Measurements from ENCODE around the gene ST8SIA6.
A peak's percentile ranks its signal among the peaks of the same experiment; 100 is the strongest.
"Not testable (repeated sequence)": the region's sequence is repeated elsewhere in the genome, so short reads cannot be mapped to it uniquely, and the experiment has no call there.

The ST8SIA6 gene

DNA sequence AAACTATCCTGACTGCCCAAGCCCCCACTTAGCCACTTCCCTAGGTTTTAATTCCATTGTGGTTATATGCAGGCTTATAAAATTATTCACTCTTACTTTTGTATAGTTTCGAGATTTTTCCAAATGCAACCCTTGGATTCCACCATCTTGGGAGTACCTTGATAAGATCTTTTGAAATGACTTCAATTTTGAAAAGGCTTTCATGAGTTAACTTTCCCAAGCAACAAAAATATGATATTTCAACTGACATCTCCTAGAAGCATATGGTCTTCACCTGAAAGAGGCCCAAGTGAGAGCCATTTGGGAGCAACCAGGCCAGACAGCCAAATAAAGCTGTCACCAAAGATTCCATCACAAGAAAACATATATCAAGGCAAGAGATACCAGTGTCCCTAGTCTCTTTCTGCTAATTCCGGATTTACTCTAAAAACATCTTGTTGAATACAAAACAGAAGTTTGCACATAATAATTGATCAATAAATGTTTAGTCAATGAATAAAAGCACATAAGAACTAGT is 1.7 kb upstream of the ST8SIA6 start:
- DNase-seq = no peak

DNA sequence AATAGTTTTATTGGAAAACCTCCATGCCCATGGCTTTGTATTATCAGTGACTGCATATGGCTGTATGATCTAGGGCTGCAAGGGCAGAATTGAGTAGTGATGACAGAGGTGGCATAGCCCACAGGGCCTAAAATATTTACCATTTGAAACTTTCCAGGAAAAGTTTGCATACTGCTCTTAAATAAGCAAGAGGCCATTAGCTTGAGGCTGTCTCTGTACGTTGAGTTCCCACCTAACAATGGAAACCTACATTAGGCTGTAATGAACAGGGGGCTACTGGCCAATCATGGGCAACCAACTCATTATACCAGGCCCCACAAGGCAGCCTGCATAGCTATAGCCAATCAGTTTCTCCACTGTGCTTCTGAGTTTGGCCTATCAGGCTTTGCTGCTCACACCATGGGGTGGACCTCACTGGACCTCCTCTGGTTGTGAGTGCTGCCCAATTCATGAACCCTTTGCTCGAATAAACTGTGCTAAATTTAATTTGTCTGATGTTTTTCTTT is 673 bp upstream of the ST8SIA6 start:
- no peak for DNase-seq

DNA sequence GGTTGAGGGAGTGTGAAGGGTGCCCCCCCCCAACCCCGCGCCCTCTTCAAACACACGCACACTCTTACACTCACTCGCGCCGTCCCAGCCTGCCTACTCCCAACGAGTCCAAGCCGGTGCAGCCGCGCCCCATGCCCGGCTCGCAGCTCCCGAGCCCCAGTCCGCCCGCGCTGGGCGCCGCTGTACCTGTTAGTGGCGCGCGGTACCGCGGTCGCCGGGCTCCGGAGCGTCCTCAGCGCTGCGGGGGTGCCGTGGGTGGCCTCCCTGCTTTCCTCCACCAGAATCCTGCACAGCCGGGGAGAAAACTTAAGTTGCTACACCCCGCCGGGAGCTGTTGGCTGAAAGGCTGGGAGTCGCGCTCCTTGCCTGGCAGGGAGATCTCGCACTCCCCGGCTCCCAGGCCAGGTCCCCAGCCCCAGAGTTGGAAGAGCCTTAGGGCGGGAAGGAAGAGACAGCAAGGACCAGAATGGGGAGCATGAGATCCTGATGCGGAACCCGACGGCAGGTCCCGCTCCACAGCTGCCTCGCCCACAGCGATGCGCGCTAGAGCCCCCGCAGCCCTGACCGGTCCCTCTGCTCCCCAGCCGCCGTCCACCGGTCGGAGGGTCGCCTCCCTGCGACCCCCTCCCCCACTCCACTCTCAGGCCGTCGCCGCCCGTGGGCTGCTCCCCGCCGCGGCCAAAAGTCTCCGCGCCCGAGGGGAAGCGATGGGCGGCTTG is 863 bp downstream of the ST8SIA6 start:
- DNase-seq = peak; percentile 36

DNA sequence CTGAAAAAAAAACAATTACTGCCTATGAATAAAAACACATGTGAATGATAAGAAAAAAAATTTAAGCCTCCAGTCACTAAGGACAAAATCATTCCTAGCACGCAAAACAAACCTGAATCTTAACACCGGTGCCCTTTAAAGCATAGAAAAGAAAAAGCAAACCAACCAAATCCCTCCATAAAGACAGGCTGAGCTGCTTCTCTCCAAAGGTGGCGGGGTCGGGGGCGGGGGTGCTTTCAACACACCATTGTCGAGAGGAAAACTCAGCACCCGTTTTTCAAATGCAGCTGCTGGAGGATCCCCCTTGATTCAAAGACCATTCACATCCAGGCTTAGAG is 1.4 kb downstream of the ST8SIA6 start:
- no peak for DNase-seq

DNA sequence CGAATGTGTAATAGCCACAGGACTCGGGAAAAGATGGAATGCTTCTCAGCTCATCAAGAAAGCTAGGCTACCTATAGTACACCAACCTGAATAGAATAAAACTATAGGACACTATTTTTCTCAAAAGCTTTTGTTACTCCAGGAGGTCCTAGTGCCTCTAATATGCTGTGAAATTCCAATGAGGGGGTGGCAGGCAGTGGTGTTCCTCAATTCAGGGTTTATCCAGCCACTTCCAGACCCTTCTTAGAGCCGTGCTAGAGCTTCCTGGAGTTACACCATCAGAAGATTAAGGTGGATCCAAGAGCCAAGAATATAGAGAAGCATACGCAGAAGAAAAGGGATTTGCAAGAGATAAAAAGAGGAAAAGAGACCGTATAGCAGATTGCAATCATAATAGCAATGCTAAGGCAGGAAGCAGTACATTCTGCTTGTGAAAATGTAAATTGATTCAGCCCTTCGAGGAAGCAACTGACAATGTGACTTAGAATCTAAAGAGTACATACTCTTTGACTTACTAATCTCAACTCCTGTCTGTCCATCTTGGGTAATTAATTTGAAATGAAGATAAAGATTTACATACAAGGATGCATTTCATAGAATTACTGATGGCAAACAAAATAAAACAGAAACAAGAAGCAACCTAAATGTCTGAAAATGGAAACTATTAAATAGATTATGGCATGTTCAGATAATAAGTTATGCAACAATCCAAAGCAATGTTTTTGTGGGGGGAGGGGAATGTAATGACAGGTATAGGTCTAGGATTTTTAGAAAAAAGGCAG is 2.1 kb downstream of the ST8SIA6 start:
- DNase-seq = no peak

DNA sequence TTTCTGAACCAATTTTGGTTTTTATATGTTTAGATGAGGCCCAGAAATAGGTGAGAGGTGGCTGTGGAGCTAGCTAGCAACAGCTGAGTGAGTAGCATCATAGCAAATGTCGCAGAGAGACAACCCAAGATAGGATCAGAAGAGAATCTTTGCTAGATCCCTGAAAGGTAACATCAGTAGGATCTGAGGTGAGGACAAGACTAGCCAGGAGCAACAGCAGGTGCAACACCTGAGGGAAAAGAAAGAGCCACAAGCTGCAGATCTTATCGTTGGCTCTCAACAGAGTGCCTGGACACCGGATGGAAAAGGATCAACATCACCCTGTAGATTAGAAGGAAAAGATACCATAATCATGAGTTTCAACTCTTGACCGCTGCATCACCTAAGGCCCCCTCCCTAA is 4.4 kb downstream of the ST8SIA6 start:
- DNase-seq = no peak

DNA sequence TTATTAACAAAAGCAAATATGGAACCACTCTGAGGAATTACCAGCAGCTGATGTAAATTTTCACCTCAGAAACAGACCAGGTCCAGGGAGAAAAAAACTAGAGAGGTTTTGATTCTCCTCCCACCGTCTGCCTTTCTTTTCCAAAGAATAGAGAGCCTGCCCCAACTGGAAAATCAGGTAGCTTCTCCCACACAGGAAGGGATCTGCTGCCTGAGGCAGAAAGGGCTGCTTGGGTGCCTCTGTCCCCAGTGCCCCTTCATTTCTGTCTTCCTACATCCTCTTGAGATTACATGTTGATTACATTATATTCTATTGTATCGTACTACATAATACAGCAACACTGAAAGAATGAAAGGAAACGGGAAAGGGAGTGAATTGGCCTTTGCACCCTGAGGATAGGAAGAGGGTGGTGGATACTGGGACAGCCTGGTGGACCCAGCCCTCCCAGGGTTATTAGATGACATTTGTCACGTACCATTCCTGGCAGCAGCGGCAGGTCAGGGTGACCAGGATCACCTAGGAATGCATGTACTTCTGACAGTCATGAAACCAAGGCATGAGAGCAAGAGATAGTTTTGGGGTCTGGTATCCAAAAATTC is 8.9 kb downstream of the ST8SIA6 start:
- DNase-seq = no peak

DNA sequence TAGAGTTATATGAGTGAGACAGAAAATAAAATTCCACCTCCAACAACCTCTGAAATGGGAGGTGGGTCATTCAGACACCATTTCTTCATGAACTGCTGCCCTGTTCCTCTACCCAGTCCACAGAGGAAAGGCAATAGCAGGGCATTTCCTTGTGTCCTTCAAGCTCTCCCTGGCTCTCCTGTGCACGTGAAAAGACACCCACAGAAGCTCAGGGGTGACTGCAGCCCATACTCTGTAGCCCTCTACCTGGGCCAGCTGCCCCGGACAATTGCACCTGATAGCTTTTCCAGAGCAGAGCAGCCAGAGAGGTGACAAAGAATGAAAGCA is 10.0 kb downstream of the ST8SIA6 start:
- no peak for DNase-seq

DNA sequence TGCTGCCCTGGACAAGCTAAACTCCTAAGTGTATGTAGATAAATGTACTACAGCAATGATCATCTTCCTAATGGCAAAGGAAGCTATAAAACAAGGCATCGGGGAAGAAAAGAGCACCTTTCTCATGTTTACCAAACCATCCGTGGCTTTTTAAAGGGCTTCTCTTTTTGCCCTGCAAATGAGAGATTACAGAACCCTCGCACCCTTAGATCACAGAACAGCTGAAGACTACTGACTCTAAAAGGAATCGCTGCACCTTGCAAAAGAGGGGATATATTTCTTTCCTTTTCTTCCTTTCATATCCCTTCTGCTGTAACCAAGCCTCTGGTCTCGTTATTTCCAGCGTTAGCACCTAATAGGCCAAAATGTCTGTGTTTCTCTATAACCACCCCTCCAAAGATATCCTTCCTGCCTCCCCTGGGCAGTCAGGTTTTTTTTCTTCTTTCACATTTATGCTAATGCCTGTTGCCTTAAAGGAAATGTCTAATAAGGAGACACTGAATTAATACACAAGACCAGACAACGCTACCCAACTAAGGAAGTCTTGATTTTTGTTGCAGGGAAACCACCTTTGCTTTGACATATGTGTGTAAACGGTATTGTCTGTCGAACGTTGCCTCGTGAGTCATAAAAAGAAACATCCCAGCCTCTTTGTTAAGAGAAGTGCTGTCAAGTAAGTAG is 10.5 kb downstream of the ST8SIA6 start:
- DNase-seq = no peak

DNA sequence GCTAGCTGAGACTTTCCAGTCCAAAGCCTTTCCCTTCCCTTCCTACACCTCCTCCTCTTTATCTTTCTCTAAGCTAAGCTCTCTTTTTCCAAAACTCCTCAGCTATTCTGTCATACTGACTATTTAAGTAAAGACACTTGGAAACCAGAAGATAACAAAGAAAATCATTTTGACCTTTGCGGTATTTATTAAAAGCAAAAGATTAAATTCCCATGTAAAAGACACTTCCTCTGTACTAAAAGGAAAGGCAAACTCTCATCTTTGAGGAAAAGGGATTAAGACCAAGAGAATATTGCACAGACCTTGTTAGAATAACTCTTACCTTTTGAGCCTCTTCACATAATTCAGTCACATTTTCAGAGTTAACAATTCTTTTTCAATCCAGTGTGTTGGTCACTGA is 15.8 kb downstream of the ST8SIA6 start:
- no peak for DNase-seq

DNA sequence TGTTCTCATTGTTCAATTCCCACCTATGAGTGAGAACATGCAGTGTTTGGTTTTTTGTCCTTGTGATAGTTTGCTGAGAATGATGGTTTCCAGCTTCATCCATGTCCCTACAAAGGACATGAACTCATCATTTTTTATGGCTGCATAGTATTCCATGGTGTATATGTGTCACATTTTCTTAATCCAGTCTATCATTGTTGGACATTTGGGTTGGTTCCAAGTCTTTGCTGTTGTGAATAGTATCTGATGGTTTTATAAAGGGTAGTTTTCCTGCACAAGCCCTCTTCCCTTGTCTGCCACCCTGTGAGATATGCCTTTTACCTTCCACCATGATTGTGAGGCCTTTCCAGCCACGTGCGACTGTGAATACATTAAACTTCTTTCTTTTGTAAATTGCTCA is 17.8 kb downstream of the ST8SIA6 start:
- not testable (repeated sequence) for DNase-seq

DNA sequence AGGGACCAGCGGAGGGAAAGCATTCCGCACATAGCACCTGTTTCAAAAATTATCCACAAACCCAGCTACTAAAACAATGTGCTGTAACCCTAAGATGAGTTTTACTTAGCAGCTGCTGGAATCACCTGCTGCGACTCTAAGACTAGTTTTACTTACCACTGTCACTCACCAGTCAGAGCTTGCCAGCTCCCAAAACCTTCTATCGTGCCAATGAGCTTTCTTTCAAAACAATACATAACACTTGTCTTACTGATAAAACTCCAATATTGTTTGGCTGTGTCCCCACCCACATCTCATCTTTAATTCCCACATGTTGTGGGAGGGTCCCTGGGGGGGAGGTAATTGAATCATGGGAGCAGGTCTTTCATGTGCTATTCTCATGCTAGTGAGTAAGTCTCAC is 18.4 kb downstream of the ST8SIA6 start:
- no peak for DNase-seq

DNA sequence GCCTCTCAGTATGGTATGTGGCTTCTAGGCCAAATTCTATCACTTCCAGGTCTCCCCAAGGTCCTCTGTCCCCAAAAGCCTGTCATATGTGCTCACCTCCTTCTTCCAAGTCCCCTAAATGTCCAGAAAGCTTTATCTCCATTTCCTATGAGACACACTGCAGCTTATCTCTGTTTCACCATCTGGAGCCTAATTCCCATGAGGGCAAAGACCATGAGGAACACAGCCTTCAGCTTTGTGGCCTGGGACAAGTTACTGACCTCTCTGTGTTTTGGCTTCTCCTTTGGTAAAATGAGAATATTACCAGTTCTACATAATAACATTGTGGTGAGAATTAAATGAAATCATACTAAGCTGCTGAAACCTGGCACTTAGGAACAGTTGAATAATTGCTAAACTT is 19.2 kb downstream of the ST8SIA6 start:
- DNase-seq = no peak

DNA sequence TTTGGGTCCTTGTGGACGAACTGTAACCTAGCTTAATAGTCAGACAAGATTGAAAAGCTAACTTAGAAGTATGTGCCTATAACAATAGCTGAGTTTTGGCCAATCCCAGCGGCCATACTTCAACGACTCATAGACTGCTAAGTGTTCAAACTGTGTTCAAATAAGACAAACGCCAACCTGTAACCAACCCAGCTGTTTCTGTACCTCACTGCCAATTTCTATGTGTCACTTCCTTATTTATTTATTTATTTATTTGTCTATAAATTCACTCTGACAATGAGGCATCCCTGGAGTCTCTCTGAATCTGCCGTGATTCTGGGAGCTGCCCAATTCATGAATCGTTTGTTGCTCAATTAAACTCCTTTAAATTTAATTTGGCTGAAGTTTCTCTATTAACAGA is 21.7 kb downstream of the ST8SIA6 start:
- no peak for DNase-seq

DNA sequence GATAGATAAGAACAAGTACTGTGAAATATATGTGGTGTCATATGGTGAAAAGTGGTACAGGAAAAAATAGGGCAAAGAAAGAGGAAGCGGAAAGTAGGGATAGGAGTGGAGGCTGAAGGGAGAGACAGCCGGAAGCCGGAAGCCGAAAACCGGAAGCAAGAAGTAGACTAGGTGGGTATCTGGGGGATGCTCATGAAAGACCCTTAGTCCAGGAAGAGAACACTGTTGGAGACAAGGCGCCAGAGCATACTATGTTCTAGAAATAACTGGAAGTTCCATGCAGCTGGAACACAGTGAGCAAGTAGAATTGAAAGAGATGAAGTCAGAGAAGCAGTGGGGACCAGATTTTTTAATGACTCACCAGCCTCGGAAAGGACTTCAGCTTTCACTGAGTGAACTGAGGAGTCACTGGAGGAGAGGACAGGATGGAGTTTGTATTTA is 22.5 kb downstream of the ST8SIA6 start:
- DNase-seq = no peak

DNA sequence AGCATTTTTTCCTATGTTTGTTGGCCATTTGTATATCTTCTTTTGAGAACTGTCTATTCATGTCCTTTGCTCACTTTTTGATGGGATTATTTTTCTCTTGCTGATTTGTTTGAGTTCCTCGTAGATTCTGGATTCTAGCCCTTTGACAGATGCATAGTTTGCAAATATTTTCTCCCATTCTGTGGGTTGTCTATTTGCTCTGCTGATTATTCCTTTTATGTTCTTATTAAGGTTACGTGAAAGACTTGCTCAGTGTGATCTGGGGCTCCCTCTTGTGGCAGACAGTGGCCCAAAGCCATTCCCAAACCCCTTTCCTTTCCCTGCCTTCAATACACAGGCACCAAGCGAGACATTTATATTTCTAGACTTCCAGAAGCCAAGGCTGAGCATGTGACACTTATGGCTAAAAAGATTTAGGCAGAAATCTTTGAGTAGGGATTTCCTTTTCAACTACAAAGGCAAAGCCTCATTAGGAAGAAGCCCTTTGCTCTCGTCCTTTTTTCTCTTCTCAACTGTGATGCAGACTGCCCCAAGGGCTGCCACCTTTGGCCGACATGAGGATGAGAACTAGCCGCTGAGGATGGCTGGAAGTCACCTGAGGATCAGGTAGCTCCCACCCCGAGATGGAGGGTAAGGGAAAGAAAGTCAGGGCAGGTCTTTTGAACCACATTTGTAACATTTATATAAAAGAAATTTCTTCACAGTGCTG is 23.6 kb downstream of the ST8SIA6 start:
- DNase-seq = peak; percentile 58

DNA sequence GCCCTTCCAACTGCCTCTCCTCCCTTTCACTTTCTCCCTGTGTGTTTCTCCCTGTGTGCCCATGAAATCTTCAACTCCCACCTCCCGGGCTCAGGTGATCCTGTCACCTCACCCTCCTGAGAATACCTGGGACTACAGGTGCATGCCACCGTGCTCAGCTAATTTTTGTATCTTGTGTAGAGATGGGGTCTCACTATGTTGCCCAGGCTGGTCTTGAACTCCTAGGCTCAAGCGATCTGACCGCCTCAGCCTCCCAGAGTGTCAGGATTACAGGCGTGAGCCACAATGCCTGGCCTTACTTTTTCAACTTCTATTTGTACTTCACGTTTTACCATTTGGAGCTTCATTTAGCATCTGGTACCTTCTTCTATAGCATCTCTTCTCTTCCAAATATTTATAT is 24.9 kb downstream of the ST8SIA6 start:
- no peak for DNase-seq

DNA sequence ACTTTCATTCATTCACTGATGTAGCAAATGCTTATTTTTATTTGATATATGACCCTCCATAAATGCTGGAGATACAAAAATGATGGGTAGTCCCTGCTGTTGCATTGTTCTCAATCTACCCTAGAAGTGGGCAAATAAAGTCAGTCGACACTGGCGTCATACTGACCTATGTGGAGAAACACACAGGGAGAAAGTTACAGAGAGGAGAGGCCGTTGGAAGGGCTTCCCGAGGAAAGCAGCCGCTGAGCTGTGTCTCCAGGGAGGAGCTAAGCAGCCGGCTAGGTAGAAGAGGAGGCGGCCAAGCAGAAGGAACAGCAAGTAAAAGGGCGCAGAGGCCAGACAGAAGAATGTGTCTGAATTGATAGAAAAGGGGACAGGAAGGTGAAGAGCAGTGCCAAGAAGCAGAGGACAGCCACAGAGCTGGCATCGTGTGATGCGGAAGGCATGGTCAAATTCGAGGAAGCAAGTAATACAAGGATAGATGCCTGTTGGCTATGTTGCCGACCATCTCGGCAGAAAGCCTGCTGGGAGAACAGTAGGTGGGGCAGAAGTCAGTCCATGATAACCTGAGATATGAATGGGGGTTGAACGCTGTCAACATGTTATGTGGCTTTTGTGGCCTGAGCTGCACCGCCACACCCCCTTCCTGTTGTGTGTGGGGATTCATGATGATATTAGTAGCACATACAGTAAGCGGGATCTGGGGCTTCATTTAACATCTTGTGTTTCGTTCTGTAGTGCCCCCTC is 25.9 kb downstream of the ST8SIA6 start:
- peak; percentile 84 for DNase-seq

DNA sequence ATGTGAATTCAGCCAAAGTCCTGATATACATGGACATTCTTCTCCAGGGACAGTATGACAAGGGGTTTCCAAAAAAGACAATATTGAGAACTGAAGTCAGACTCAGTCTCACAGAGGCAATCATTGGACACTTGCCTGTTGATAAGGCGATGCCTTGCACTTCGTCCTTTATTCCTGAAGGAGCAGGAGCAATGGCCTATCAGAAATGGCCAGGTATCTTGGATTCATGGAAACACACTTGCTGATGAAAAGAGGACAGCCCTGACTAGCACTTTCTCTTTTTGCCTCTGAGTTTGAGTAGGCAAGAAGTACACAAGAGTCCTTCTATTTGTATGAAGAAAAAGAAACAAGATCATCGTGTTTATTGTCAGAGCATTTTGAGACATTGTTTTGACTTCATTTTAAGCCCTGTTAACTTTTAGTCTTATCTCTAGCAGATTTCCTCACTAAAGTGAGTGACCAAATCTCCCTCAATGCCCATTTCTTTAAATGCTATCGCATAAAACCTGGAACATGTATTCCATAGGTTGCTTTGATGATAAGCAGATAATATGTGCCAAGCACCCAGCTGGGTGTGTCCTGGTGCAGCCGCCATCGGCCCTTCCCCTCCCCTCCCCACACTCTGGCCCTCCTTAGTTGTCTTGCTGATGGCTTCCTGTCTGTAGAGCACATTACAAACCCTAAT is 26.6 kb downstream of the ST8SIA6 start:
- no peak for DNase-seq

DNA sequence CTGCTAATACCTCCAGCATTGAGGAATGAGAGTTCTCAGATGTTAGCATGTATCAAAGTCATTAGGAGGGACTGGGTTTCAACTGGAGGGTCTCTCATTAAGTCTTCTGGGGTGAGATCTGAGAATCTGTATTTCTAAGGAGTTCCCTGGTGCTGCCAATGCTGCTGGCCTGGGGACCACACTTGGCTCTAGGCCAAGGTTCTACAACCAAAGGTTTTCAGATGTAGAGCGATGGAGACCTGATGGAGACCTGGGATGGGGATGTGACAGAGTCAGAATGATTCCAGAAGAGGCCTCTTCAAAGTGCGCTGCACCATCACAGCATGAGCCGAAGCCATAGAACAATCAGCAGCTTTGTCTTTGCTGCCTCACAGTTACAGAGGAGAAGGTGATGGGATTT is 27.2 kb downstream of the ST8SIA6 start:
- no peak for DNase-seq

DNA sequence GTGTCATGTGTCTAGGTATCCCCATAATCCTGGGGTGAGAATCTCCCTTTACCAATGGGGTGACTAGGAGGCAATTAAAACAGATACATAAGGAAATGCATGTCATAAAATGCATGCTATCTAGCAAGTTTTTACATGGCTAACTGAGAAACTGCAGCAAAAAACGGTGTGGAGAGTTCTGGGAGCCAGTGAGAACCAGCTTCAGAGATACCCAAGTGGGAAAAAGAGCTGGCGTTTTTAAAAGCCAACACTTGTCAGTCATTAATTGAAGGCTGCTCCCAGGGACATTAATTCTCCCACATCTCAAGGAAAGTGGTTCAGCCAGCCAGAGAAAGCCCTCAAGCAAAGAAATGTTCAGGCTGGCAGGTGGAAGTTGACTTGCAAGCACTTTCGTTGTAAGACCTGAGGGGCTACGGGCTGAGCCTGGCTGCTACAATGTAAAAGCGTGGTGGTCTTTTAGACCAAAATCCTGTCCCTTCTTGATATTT is 28.1 kb downstream of the ST8SIA6 start:
- DNase-seq = no peak

Data from central memory CD4-positive, alpha-beta T cell (primary cell).